GM19324 (cell line): Measurements from ENCODE around the gene KIRREL3.

Source experiments
- ATAC-seq: cut with Tn5 transposase; IDR thresholded peaks from one replicate; pipeline ENCODE4 v1.9.1; 2021; ENCODE audit warnings: mild to moderate bottlenecking, moderate library complexity; ENCODE audit not compliant: unreplicated experiment, low FRiP score

Gene KIRREL3

GRCh38 chr11:126999366-126999765 lies 1.2 kb downstream of the KIRREL3 start:
- no peak for ATAC-seq

DNA sequence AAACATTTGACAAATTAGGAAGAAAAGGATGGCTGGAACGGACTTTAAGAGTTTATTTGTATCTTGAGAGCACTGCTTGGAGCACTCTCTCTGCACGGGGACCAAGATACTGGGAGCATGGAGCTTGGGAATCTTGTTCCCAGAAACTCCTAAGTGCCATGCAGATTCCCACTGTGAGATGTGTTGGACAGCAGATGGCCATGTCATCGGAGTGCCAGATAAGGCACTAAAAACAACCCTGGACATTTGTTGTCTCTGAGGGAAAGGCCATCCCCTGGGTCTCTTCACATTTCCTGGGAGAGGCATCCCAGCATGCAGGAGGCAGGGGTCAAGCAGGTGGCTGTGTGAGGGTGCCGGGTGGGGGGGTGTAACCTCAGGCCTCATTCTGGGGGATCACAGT lies 2.9 kb downstream of the KIRREL3 start:
- no peak for ATAC-seq

DNA sequence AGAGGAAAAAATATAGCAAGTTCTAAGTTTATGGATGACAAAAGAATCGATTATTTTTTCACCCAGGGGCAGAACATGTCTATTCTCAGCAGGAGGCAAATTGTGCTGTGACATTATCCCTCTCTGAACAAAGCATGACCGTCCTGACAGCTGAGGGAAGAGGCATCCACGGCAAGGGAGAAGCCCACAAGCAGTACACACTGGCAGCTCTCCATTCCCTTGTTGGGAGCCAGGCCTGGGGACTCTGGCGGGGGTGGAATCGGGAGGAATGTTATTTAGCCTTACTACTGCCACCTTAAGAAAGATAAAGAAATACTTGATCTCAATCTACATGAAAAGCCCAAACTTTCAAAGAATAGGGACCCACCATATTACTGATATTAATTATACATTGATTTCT lies 3.4 kb downstream of the KIRREL3 start:
- ATAC-seq = no peak

- no peak for ATAC-seq
Observed at GRCh38 chr11:126996036-126996804, 4.3 kb downstream of the KIRREL3 start.

- no peak for ATAC-seq
Observed at GRCh38 chr11:126993599-126993998, 7.0 kb downstream of the KIRREL3 start.

GRCh38 chr11:126992804-126993111 lies 7.8 kb downstream of the KIRREL3 start:
- no peak for ATAC-seq

- no peak for ATAC-seq
Observed at GRCh38 chr11:126992065-126992803, 8.3 kb downstream of the KIRREL3 start.

GRCh38 chr11:126991596-126991995 lies 9.0 kb downstream of the KIRREL3 start:
- ATAC-seq = no peak

DNA sequence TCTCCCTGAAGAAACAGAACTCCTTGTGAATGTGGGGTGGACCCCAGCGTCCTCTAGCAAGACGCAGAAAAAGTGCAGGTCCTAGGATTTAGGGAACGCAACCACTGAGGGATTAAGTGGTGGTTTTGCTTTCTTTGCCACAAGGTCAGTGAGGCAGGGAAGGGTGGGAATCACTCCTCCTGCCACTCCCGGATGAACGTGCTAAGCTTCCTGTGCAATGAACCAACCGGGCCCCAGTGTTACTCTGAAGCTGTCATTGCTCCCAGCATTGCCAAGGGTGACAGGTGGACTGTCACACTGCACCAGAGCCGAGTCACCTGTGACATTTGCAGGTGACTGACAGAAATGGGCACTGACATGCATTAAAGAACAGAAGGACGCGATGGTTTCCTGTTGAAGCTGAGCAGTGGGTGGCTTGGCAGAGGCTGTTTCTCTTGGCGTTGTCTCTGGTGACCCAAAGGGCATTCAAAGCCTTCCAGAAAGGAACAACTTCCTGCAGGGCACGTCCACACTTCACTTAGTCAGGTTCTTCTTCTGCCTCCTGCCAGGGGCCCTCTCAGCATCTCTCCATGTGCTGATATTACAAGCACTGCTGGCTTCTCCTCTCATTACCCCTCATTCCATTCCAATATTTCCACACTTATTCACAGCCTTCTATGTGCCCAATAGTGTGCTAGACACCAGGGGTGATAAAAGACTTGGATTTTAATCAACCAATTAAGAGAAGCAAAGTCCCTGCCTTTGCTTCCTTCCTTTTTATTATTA lies 9.7 kb downstream of the KIRREL3 start:
- ATAC-seq = no peak

DNA sequence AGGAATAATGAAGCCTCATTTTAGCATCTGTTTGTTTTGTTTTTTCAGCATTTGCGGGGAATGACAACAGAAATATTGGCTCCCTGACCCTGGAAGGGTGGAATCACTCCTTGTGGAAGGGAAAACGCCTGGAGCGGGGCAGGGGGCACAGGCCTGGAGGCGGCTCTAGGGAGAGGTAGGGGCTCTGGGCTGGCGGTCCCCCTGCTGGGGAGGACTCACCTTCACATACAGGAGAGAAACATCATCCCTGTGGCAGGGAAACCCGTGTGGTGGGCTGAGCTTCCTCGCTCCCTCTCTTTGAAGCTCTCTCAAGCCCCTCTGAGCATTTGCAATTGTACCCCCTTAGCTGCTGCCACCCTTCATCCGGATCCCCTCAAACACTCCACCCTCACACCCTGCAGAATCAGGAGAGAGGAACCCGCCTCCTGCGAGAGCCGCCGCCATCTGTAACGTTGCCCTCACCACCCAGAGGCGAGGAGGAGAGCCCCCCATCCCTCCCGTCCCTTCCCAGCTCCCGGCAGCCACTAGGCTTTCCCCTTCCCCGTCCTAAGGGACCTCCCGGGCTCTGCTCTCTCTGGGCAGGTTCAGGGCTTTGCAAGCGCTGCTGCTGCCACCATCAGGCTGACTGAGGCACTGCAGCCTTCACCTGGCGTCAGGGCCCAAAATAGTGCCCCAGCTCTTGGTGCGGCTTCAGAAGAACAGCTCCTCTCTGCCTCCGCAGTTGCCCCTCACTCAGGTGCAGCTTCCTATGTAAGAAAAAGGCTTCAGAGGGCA lies 10.4 kb downstream of the KIRREL3 start:
- peak; percentile 65 for ATAC-seq

GRCh38 chr11:126988655-126989054 lies 11.9 kb downstream of the KIRREL3 start:
- no peak for ATAC-seq

DNA sequence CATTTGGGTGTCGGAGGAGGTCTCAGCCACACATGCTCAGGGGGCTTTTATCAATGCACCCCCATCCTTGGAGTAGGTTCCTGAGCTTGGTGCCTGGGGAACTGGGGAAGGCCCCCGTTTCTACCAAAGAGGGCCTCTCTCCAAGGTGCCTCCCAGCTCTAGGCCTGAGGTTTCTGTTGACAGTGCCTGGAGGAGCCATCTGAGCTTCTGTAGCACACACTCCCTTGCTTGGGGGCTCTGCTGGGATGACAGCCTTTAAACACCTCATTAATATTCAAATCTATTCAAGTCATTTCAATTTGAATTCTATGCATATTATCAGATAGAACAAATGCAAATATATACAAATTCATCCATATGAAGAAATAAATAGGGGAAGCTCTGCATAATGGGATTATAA lies 18.9 kb downstream of the KIRREL3 start:
- no peak for ATAC-seq

GRCh38 chr11:126978911-126979310 lies 21.7 kb downstream of the KIRREL3 start:
- ATAC-seq = no peak

GRCh38 chr11:126978165-126978564 lies 22.4 kb downstream of the KIRREL3 start:
- ATAC-seq = no peak

- no peak for ATAC-seq
Observed at GRCh38 chr11:126973051-126973450, 27.5 kb downstream of the KIRREL3 start.

- no peak for ATAC-seq
Observed at GRCh38 chr11:126971305-126971704, 29.3 kb downstream of the KIRREL3 start.

DNA sequence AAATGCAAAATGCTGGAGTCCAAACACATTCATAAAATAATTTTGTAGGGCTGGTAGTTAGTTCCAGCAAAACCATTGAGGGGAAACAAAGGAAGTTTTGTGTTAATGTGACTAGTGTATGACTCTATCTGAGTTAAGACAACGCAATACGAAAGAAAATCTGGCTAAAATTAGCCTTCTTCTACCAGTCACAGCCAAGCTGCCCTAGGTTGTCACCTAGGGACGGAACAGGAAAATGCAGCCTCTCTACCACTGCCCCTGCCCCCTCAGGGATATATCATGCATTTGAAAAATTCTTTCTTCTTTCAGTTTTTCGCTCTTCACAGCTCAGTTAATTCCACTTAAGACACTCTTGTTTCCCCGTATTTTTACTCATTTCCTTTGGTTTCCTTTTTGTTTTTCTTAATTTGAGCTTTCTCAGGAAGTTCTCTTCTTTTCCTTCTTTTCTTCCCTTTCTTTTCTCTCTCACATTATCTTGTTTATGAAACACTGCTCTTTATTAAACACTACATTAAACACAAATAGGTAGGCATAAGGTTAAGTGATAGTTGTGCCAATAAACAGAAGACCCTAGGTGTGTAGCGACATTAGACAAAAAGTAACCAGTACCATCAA lies 30.6 kb downstream of the KIRREL3 start:
- peak; percentile 57 for ATAC-seq

DNA sequence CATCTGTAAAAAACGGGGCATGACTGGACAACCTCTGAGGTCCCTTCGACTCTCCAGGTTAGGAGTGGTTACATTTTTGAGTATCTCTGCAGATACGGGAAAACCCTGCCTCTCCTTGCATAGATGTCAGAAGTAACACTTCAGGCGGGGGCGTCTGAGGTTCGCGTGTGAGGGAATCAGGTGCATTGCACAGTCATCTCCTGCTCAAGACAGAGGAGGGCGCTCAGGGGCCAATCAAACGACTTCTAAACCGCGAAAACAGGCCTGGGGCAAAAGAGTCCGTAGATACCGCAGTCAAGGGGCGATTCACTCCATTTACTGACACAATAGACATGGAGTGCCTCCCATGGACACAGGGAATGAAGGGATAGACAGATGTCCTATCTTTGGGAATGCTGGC lies 31.7 kb downstream of the KIRREL3 start:
- no peak for ATAC-seq

- ATAC-seq = no peak
Observed at GRCh38 chr11:126965331-126965730, 35.2 kb downstream of the KIRREL3 start.
